Osteocyte (in vitro differentiated cells): ENCODE results near the gene RSPRY1. TPM values are rescaled to one million over a fixed set of nuclear protein-coding genes. Genes with fewer than 3 reads are reported as not detected.

Experiments used
- DNase-seq: peaks from one replicate; pipeline ENCODE4 v3.0.0; 2021; ENCODE audit warnings: mixed read lengths; ENCODE audit not compliant: unreplicated experiment; ENCODE audit errors: extremely low spot score
- H3K27ac Mint-ChIP-seq: one replicate; pipeline ENCODE4 v1.8.0; 2021; ENCODE audit warnings: mild to moderate bottlenecking, mixed read lengths; ENCODE audit not compliant: unreplicated experiment
- H3K27me3 Mint-ChIP-seq: one replicate; pipeline ENCODE4 v1.8.0; 2021; ENCODE audit warnings: mixed read lengths; ENCODE audit not compliant: unreplicated experiment
- H3K36me3 Mint-ChIP-seq: one replicate; pipeline ENCODE4 v1.8.0; 2021; ENCODE audit warnings: mixed read lengths; ENCODE audit not compliant: unreplicated experiment
- H3K4me1 Mint-ChIP-seq: one replicate; pipeline ENCODE4 v1.8.0; 2021; ENCODE audit warnings: mixed read lengths; ENCODE audit not compliant: unreplicated experiment
- H3K4me3 Mint-ChIP-seq: one replicate; pipeline ENCODE4 v1.8.0; 2021; ENCODE audit warnings: mild to moderate bottlenecking, moderate library complexity, mixed read lengths; ENCODE audit not compliant: unreplicated experiment
- H3K9me3 Mint-ChIP-seq: one replicate; pipeline ENCODE4 v1.8.0; 2021; ENCODE audit warnings: mixed read lengths; ENCODE audit not compliant: unreplicated experiment
- total RNA-seq: library from RNA; stranded (reverse); gene quantifications from 2 replicates; pipeline ENCODE4 v1.2.1, GENCODE V29; 2021
- TF ChIP-seq, protein P1 (sequence below): fragments of 200-600 bp; sonication (generic); IDR thresholded peaks from 2 replicates; pipeline ENCODE4 v1.5.0; 2021; ENCODE audit warnings: antibody characterized with exemption, mild to moderate bottlenecking, moderate library complexity

The RSPRY1 gene
- total RNA-seq, 1 donor from 2014 or later, result 49.3 TPM

GRCh38 chr16:57167538-57167937 lies 18.6 kb upstream of the RSPRY1 start:
- H3K27ac Mint-ChIP-seq, result no peak overlapping the region

GRCh38 chr16:57167953-57168352 lies 18.2 kb upstream of the RSPRY1 start:
- H3K9me3 Mint-ChIP-seq, result no peaks in the 10 kb centered on the region
- TF ChIP-seq, protein P1, sequence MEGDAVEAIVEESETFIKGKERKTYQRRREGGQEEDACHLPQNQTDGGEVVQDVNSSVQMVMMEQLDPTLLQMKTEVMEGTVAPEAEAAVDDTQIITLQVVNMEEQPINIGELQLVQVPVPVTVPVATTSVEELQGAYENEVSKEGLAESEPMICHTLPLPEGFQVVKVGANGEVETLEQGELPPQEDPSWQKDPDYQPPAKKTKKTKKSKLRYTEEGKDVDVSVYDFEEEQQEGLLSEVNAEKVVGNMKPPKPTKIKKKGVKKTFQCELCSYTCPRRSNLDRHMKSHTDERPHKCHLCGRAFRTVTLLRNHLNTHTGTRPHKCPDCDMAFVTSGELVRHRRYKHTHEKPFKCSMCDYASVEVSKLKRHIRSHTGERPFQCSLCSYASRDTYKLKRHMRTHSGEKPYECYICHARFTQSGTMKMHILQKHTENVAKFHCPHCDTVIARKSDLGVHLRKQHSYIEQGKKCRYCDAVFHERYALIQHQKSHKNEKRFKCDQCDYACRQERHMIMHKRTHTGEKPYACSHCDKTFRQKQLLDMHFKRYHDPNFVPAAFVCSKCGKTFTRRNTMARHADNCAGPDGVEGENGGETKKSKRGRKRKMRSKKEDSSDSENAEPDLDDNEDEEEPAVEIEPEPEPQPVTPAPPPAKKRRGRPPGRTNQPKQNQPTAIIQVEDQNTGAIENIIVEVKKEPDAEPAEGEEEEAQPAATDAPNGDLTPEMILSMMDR, result peak; percentile 75
- H3K4me3 Mint-ChIP-seq, result no peak overlapping the region
- peaks cover 29% of the 10 kb centered on the region for H3K36me3 Mint-ChIP-seq
- no peaks in the 10 kb centered on the region for H3K27me3 Mint-ChIP-seq
- peaks cover 12% of the 10 kb centered on the region for H3K4me1 Mint-ChIP-seq
- H3K27ac Mint-ChIP-seq, result no peak overlapping the region
- no peak for DNase-seq

More at GRCh38 chr16:57167538-57167937, 18.6 kb upstream of the RSPRY1 start:
- no peak overlapping the region for H3K4me3 Mint-ChIP-seq
- TF ChIP-seq, protein P1, result no peak
- no peaks in the 10 kb centered on the region for H3K9me3 Mint-ChIP-seq
- no peak for DNase-seq
- peaks cover 12% of the 10 kb centered on the region for H3K4me1 Mint-ChIP-seq
- peaks cover 29% of the 10 kb centered on the region for H3K36me3 Mint-ChIP-seq
- no peaks in the 10 kb centered on the region for H3K27me3 Mint-ChIP-seq

DNA sequence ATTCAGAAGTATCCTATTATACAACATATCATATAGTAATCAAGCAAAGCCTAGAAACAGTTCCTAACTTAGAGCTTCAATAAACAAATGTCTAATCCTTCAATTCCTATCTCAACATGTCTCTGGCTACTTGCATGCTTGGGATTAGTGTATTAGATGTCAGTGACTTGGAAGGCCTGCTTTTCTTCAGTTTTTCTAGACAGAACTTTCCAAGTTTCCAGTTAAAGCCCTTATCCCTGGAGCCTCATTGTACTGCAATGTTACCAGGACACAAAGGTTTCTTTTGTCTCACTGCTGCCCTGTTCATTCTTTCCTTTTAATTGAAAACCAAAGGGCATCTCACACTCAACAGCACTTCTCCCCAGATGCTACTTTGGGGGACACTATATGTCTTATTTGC lies 16.8 kb upstream of the RSPRY1 start:
- Mint-ChIP-seq H3K9me3 (no peaks in the 10 kb centered on the region), H3K36me3 (peaks cover 30% of the 10 kb centered on the region), H3K4me1 (peaks cover 12% of the 10 kb centered on the region), H3K27me3 (no peaks in the 10 kb centered on the region), H3K4me3 (no peak overlapping the region), H3K27ac (no peak overlapping the region)
- DNase-seq, result no peak
- TF ChIP-seq, protein P1, result no peak

DNA sequence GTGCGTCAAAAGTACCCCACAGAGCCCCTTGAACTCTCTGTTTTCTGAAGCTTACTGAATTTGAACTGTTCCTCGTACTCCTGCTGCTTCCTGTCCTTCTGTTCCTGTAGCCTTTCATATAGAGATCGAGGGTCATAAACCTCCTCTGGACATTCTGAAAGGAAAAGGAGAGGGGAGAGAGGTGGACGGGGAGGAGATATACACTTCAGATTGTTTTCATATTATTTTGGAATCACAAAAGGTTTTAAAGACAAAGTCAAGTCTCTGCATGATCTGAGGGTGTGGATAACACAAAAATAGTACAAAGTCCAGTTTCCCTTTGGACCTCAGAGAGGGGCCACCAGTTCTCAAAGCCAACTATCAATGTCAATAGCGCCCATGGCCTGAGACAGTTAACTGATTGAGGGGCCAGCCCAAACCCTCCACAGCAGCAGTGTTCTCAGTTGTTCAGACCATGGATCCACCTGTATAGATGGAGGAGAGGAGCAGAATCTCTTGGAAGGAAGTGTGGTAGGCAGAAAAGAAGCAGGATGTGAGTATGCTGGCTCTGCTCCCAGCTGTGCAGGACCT lies 13.3 kb upstream of the RSPRY1 start:
- no peak overlapping the region for H3K27ac Mint-ChIP-seq
- H3K36me3 Mint-ChIP-seq, result peaks cover 26% of the 10 kb centered on the region
- no peaks in the 10 kb centered on the region for H3K27me3 Mint-ChIP-seq
- DNase-seq, result no peak
- no peak overlapping the region for H3K4me3 Mint-ChIP-seq
- peaks cover 6% of the 10 kb centered on the region for H3K4me1 Mint-ChIP-seq
- TF ChIP-seq, protein P1, result no peak
- no peaks in the 10 kb centered on the region for H3K9me3 Mint-ChIP-seq

DNA sequence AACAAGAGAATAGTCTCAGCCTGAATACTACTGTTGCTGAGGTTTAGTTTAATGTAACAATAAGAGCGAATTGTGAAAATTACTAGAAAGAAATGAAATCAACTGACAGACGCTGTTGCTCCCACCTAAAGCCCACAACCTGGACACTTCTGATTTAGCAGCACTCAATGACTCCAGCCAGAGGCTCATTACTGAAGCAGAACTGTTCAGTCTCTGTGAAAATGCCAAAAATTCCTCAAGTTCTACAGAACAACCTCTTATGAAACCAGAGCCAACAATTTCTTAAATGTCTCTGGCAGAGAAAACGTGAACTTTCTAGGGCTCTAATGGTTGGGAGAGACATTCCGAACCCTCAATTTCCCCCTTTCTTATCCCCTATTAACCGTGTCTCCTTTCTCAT lies 10.2 kb upstream of the RSPRY1 start:
- no peaks in the 10 kb centered on the region for H3K27me3 Mint-ChIP-seq
- H3K9me3 Mint-ChIP-seq, result no peaks in the 10 kb centered on the region
- H3K36me3 Mint-ChIP-seq, result peaks cover 21% of the 10 kb centered on the region
- peak overlapping the region; percentile 2 for H3K27ac Mint-ChIP-seq
- TF ChIP-seq, protein P1, result no peak
- no peak overlapping the region for H3K4me3 Mint-ChIP-seq
- H3K4me1 Mint-ChIP-seq, result peaks cover 29% of the 10 kb centered on the region
- DNase-seq, result no peak
